Measurements from ENCODE around the gene LPAR5.

DNA sequence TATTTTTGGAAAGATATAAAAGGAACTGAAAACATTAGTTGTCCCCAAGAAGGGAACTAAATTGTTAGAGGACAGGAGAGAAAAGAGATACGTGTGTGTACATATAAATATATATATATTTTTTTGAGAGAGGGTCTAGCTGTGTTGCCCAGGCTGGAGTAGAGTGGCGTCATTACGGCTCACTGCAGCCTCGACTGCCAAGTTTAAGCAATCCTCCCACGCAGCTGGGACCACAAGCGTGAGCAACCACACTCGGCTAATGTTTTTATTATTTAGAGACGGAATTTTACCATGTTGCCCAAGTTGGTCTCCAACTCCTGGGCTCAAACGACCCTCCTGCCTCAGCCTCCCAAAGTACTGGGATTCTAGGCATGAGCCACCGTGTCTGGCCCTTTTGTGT, 51.5 kb downstream of the LPAR5 start:
- TF ChIP-seq POLR2A (IDR thresholded peaks at IDR 0.05; ENCODE audit: control extremely low read depth in 1 of 2, low read depth in 2 of 2, low read length in 2 of 2) (no peak), KDM1A (IDR thresholded peaks at IDR 0.05; ENCODE audit: borderline replicate concordance, low read length) (no peak), CEBPB (IDR thresholded peaks at IDR 0.05; ENCODE audit: low read depth, low read length) (no peak), CBX5 (IDR thresholded peaks at IDR 0.05; ENCODE audit: low read depth, low read length) (no peak), PHF8 (conservative IDR thresholded peaks at IDR 0.05; ENCODE audit: low read depth, low read length) (no peak)
- TF ChIP-seq, protein P1, sequence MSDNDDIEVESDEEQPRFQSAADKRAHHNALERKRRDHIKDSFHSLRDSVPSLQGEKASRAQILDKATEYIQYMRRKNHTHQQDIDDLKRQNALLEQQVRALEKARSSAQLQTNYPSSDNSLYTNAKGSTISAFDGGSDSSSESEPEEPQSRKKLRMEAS (IDR thresholded peaks at IDR 0.05), result no peak
- TF ChIP-seq, protein P2, sequence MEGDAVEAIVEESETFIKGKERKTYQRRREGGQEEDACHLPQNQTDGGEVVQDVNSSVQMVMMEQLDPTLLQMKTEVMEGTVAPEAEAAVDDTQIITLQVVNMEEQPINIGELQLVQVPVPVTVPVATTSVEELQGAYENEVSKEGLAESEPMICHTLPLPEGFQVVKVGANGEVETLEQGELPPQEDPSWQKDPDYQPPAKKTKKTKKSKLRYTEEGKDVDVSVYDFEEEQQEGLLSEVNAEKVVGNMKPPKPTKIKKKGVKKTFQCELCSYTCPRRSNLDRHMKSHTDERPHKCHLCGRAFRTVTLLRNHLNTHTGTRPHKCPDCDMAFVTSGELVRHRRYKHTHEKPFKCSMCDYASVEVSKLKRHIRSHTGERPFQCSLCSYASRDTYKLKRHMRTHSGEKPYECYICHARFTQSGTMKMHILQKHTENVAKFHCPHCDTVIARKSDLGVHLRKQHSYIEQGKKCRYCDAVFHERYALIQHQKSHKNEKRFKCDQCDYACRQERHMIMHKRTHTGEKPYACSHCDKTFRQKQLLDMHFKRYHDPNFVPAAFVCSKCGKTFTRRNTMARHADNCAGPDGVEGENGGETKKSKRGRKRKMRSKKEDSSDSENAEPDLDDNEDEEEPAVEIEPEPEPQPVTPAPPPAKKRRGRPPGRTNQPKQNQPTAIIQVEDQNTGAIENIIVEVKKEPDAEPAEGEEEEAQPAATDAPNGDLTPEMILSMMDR (IDR thresholded peaks at IDR 0.05; ENCODE audit: control extremely low read depth in 1 of 3, insufficient read depth in 1 of 3, low read depth in 1 of 3, low read length in 3 of 3), result no peak

Measured in H1 (cell line).